Measurements from ENCODE around the gene SUPT20HL1. TPM values are rescaled to one million over a fixed set of nuclear protein-coding genes. Genes with fewer than 3 reads are reported as not detected.

Gene SUPT20HL1
- total and polyA plus RNA-seq, 2 experiments from 2014 or later: not detected

GRCh38 chrX:24314019-24314635 is 46.3 kb upstream of the SUPT20HL1 start, which contains the start of gene SUPT20HL2 (continued):
- TF ChIP-seq, protein P1, sequence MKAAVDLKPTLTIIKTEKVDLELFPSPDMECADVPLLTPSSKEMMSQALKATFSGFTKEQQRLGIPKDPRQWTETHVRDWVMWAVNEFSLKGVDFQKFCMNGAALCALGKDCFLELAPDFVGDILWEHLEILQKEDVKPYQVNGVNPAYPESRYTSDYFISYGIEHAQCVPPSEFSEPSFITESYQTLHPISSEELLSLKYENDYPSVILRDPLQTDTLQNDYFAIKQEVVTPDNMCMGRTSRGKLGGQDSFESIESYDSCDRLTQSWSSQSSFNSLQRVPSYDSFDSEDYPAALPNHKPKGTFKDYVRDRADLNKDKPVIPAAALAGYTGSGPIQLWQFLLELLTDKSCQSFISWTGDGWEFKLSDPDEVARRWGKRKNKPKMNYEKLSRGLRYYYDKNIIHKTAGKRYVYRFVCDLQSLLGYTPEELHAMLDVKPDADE (IDR thresholded peaks at IDR 0.05): no peak
- TF ChIP-seq CREB1 (CRISPR knock-in tag; IDR thresholded peaks at IDR 0.05; ENCODE audit: low read depth) (no peak), ZNF462 (CRISPR knock-in tag; IDR thresholded peaks at IDR 0.05) (no peak), STAT1 (IDR thresholded peaks at IDR 0.05; ENCODE audit: unreplicated experiment) (no peak), POLR2AphosphoS5 (IDR thresholded peaks at IDR 0.05; ENCODE audit: low read depth) (no peak), ZNF114 (CRISPR knock-in tag; IDR thresholded peaks at IDR 0.05) (no peak)

DNA sequence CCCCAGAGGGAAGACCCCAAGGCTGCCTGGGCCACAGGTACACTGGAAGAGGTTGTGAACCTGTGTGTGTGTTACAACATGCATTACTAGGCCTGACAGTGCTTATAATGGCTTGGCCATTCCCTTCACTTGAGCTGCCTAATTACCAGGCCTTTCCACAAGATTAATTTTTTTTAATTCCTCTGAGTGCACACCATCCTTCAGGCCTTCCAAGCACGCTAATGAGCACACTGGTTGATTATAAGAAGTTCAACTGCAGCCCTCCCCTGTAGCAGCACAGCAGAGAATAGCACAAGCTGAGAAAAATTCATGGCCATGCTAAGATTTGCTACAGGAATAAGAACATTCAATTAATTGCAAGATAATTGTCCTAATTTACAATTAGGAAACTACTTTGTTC is 44.3 kb upstream of the SUPT20HL1 start:
- H3K27ac Mint-ChIP-seq: no peak overlapping the region
- no peaks in the 10 kb centered on the region for H3K36me3 Mint-ChIP-seq (ENCODE audit: low read depth)
- ATAC-seq: no peak
- H3K9me2 ChIP-seq (ENCODE audit: insufficient read depth): no peaks in the 10 kb centered on the region
- H3K4me1 ChIP-seq (ENCODE audit: insufficient read depth): no peaks in the 10 kb centered on the region
- TF ChIP-seq NANOG (IDR thresholded peaks at IDR 0.05; ENCODE audit: borderline replicate concordance): no peak
- no peak for TF ChIP-seq JUNB (IDR thresholded peaks at IDR 0.05; ENCODE audit: unreplicated experiment)
- TF ChIP-seq CREB1 (CRISPR knock-in tag; IDR thresholded peaks at IDR 0.05; ENCODE audit: low read depth): no peak
- no peak for DNase-seq (ENCODE audit: low spot score)
- no peak overlapping the region for H3K4me3 Mint-ChIP-seq
- no peaks in the 10 kb centered on the region for H4K20me1 ChIP-seq (replicated peaks; ENCODE audit: insufficient read depth)
- H2AFZ ChIP-seq: no peak overlapping the region
- H3K27ac ChIP-seq (ENCODE audit: low read depth): no peak overlapping the region
- peaks cover 2% of the 10 kb centered on the region; the same call in 2 of the 3 replicates for H3K4me1 Mint-ChIP-seq
- H3K27me3 Mint-ChIP-seq (ENCODE audit: insufficient read depth, low read depth, poor library complexity): no peaks in the 10 kb centered on the region
- no peaks in the 10 kb centered on the region for H3K9me3 Mint-ChIP-seq
- no peaks in the 10 kb centered on the region for H3K27me3 ChIP-seq (ENCODE audit: insufficient read depth)
- H3K4me3 ChIP-seq: no peak overlapping the region
- no peaks in the 10 kb centered on the region for H3K79me2 ChIP-seq (replicated peaks; ENCODE audit: insufficient read depth)
- H3F3A ChIP-seq (replicated peaks; ENCODE audit: low read depth): no peaks in the 10 kb centered on the region
- H3K4me2 ChIP-seq: no peak overlapping the region
- H3K36me3 ChIP-seq (ENCODE audit: insufficient read depth): no peaks in the 10 kb centered on the region

All from GM23338 (cell line).